MM.1S (cell line): Measurements from ENCODE around the gene STK32A.

ENCODE experiments used
- EZH2 ChIP-seq: fragments of 300-600 bp; sonication (generic); optimal IDR thresholded peaks from 2 replicates; pipeline ENCODE3; 2017; ENCODE audit warnings: low read depth, mild to moderate bottlenecking, antibody characterized with exemption, low read length, mixed read lengths
- EZH2phosphoT487 ChIP-seq: fragments of 300-600 bp; sonication (generic); IDR thresholded peaks from 2 replicates; pipeline ENCODE4 v1.6.1; 2018; ENCODE audit warnings: antibody characterized with exemption, low read length
- TF ChIP-seq, protein P1 (sequence below): fragments of 300-600 bp; sonication (generic); IDR thresholded peaks from 2 replicates; pipeline ENCODE4 v1.5.1; 2016; ENCODE audit warnings: antibody characterized with exemption, low read length, mixed read lengths

DNA sequence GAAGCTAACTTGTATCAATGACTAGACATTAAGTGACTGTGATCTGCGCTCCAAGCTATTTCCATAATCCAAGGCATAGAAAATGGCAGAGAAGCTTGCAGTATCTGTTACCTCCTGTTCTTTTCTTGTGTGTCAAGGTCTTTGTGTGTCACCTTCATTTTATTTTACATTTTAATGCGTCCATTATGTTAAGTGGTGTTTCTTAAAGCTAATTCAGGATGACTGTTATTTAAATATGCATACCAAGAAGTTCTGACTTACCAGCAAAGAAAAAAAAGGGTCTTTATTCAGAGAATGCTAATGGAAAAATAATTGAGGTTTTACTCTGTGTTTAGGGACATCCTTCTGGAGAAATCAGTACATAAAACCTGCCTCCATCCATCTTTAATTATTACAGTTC, 52.3 kb downstream of the STK32A start:
- TF ChIP-seq, protein P1, sequence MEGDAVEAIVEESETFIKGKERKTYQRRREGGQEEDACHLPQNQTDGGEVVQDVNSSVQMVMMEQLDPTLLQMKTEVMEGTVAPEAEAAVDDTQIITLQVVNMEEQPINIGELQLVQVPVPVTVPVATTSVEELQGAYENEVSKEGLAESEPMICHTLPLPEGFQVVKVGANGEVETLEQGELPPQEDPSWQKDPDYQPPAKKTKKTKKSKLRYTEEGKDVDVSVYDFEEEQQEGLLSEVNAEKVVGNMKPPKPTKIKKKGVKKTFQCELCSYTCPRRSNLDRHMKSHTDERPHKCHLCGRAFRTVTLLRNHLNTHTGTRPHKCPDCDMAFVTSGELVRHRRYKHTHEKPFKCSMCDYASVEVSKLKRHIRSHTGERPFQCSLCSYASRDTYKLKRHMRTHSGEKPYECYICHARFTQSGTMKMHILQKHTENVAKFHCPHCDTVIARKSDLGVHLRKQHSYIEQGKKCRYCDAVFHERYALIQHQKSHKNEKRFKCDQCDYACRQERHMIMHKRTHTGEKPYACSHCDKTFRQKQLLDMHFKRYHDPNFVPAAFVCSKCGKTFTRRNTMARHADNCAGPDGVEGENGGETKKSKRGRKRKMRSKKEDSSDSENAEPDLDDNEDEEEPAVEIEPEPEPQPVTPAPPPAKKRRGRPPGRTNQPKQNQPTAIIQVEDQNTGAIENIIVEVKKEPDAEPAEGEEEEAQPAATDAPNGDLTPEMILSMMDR: no peak
- TF ChIP-seq EZH2 (no peak), EZH2phosphoT487 (no peak)
